T-helper 9 cell (primary cell): Measurements from ENCODE around the gene RASD2.
A peak's percentile ranks its signal among the peaks of the same experiment; 100 is the strongest.

Source experiments
- DNase-seq: peaks from one replicate; pipeline ENCODE4 v3.0.0-alpha.2; 2020

RASD2 gene

DNA sequence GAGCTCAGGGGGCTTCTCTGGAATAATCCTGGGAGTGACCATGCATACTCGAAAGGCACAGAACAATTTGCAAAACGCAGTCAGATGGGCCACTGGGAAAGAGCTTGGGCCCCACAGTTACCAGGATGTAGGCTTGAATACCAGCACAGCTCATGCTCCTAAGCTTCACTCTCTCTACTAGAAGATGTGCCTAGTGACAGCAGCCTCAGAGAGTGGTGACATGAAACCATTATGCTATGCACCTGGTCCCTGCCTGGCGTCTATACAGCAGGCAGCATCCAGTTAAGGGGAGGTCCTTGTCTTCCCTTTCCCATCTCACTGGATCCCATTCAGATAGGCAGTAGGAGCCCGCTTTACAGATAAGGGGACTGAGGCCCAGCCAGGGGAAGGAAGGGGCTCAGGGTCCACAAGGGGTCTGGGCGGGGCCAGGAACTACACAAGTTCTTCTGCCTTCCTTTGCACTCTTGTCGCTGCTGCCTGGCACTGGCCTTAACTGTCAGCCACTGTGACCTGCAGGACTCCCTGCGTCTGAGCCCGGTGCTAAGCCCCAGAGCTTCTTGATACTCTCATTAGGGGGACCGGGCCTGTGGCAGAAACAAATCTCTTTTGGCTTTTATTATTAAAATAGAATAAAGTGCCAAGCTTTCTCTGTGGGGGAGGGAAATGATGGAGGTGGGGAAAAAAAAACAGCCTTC, 21.2 kb upstream of the RASD2 start:
- no peak for DNase-seq

DNA sequence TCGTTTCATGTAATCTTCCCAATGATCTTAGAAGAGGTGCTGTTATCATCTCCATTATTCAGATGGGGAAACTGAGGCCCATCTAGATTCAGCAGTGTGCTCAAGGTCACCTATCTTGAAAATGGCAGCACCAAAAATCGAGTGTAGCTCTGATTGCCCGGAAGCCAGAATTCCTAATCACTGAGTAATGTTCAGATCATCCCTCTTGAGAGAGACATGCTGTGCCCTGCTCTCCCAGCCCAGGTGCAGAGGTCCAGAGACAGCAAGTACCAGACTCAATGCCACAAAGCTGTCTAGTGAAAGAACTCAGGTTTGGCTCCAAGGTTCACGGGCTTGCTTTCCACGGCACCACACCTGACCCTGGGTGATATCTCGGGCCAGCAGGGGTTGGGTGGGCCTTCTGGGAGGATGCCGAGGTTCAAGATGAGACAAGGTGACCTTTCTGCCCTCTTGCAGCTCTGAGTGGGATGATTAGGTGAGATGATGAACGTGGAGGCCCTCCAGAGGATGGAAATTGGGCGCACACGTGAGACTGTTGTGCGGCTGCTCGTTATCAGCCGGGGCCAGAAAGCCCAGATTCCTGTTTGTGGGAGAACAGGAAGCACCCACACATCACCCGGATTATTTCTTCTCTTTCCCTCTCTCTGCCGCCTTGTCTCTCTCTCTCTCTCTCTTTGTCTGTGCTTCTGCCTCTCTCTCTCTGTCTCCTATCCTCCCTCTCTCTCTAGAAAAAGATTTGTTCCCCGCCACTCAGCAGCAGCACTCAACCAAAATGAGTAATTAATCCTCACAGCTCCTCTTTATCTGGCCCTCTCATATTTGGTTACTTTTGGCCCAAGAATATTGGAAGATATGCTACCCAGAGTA, 19.0 kb upstream of the RASD2 start:
- no peak for DNase-seq

DNA sequence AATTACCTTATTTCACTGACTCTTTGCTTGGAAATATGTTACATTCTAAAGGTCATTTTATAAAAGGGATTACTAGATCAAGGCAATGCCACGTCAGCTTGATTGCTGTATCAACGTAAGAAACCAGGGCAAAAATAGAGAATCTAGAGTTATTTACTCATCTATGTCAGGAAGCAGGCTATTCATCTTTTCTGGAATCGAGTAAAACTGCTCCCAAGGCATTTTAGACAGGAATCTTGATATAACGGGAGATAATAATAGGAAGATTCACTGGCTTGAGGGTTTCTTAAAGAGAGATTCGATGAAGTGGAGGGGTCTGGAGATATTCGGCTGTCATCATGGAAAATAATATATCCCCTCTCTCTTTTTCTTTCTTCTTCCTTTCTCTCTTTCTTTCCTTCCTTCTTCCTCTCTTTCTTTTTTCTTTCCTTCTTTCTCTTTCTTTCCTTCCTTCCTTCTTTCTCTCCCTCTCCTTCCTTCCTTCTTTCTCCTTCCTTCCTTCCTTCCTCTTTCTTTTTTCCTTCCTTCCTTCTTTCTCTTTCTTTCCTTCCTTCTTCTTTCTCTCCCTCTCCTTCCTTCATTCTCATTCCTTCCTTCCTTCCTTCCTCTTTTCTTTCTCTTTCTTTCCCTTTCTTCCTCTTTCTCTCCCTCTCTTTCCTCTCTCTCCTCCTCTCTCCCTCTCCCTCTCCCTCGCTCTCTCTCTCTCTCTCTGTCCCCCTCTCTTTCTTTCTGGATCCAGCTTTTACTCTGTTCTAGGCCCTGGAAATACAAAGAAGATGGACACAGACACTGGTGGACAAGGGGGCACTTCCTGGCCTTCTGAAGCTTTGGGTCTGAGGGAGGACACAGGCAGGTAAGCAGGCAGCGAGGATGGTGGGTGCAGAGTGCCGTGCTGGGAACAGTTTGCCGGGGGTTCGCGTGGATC, 18.1 kb upstream of the RASD2 start:
- DNase-seq: no peak

DNA sequence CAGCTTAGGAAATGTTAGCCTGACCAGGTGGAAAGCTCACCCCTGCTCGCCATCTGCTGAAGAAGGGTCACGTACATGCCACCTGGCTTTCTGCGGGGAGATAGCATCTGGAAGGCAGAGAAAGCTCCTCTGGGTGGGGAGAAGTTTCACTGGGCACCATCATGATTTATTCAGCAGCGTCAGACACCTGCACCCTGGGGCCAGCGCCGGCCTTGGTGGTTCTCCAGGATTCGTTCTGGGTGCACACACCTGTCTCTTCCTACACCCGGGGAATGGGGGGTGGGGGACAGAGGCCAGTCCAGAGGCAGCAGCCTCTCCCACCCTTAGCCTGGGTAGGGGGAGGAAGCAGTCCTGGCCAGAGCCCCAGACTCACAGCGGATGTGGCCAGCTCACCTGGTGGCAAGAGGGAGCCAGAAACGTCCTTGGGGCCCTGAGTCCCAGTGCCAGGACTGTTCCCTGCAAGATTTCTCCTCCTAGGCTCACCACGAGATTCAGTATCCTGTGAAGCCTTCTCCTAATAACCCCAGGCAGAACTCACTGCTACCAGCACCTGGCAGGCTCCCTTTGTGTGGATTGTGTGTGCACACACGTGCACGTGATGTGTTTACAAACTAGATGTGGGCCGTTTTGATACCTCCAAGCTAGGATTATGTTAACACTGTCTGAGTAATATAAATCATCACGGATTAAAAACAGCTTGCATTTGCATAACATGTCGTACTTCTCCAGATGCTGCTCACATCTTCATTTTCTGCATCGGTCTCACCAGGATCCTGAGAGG, 17.3 kb upstream of the RASD2 start:
- no peak for DNase-seq

DNA sequence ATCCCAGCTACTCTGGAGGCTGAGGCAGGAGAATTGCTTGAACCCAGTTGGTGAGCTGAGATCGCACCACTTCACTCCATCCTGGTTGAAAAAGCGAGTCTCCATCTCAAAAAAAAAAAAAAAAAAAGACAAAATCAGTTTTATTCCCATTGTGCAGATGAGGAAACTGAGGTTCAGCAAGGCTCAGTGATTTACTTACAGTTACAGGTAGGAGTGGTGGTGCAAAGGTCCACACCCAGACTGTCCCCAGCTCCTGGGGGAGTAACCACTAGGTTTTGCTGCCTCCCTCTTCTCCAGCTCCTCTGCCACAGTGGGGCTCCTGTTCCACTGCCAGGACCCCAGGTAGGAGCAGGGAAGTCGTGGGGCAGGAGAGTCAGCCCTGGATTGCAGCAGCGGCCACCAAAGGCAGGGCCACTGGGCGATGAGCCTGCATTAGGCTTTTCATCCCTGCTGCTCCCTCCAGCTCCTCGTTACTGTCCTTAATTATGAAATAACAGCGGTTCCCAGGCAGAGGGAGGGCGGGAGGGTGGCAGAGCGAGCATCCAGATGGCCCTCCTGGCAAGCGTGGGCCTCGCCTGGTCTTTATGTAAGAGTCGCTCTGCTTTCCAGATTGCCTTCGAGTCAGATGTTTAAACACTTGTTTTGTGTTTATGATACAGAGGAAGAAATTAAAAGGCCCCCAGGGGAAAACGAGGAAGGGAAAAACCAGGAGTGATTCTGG, 15.5 kb upstream of the RASD2 start:
- DNase-seq: no peak

DNA sequence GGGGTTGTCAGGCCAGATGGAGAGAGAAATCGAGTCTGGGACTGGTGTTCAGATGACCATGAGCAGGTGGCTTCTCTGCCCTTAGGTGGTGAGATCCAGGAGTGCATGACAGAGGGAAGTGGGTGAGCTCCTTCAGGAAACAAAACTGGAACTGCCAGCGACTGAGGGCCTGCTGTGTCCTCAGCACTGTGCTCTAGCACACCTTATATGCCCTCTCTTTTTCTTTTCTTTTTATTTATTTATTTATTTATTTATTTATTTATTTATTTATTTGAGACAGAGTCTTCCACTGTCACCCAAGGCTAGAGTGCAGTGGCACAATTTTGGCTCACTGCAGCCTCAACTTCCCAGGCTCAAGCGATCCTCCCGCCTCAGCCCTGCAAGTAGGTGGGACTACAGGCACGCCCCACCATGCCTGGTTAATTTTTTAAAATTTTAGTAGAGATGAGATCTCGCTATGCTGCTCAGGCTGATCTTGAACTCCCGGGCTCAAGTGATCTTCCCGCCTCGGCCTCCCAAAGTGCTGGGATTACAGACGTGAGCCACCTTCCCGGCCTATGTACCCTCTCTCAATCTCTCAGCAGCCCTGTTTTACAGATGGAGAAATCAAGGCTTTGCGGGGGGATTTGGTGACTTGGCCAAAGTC, 14.8 kb upstream of the RASD2 start:
- no peak for DNase-seq

DNA sequence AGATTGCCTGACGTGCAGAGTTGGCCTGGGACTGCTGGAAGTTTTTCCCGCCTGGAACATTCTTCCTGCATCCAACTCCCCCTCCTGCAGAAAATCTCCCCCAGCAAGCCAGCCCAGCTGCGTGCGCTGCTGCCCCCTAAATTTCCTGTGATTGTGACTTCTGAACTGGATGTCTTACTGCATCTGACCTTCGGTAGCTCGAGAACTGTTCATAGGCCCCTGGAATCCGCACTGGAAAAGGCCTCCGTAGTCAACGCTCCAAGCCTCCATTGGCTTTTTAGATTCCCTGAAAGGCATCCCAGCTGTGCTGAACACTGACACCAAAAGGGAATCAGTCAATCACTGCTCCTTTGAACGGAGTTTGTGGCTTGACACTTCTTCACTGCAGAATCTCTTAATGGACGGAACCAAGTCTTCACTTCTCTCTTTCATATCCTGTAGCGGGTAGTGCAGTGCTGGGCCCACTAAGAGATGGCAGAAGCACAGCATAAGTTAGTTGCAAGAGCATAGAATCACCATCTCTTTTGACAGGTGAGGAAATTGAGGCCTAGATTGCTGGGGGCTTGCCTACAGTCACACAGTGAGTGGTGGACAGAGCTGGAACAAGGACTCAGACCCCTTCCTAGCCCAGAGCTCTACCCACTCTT, 14.2 kb upstream of the RASD2 start:
- DNase-seq: no peak

DNA sequence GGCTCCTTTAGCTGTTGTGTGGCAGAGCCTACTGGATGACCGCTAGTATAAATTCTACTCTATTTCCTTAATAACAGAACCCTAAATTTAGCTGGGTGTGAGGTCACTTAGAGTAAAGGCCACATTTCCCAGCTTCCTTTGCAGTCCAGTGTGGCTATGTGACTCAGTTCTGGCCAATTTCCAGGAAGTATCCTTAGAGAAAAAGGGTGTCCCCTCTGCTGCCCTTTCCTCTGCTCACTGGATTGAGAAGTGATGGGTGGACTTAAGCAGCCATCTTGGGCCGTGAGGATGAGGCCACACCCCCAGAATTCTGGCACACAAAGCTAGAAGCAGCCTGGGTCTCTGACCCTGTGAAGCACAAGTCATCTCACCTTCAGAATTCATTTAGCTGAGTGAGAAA, 11.7 kb upstream of the RASD2 start:
- DNase-seq: no peak

DNA sequence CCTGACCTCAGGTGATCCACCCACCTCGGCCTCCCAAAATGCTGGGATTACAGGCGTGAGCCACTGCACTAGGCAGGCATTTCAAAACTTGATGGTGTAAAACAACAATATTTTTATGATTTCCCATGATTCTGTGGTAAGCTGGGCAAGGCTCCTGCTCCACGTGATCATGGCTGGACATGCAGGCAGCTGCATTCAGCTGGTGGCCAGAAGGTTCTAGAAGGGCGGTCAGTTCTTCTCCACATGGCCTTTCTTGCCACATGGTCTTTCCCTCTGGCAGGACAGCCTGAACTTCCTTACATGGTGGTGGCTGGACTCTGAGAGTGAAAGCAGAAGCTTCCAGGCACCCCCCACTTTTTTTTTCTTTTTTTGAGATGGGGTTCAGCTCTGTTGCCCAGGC, 9.9 kb upstream of the RASD2 start:
- no peak for DNase-seq

DNA sequence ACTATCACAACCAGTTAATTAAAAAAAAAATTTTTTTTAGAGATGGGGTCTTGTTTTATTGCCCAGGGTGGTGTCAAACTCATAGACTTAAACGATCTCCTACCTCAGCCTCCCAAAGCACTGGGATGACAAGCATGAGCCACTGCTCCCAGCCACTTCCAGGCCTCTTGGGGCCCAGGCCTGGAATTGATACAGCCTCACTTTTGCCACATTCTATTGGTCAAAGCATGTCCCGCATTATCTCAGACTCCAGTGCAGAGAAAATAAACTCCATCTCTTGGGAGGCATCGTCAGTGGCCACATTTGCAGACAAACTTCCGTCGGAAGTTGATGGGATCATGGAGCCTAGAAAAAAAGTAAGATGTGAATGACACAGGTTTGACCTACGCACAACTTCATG, 9.4 kb upstream of the RASD2 start:
- DNase-seq: no peak

DNA sequence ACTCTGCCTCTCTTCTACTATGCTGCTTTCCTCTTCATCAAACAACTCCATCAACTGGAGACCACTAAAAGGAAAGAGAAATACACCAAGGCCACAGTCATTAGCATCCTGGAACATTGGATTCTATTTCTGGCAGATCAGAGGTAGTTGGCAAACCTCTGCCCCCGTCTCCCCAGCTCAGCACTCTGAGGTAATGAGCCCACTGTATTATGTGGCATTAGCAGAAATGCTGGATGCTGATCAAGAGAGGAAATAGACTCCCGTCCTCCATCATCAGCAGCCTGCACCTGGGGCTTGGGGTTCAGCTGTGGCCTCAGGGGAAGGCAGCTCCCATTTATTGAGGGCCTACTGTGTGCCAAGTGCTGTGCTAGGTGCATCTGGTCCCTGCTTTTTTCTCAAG, 9.0 kb upstream of the RASD2 start:
- no peak for DNase-seq

DNA sequence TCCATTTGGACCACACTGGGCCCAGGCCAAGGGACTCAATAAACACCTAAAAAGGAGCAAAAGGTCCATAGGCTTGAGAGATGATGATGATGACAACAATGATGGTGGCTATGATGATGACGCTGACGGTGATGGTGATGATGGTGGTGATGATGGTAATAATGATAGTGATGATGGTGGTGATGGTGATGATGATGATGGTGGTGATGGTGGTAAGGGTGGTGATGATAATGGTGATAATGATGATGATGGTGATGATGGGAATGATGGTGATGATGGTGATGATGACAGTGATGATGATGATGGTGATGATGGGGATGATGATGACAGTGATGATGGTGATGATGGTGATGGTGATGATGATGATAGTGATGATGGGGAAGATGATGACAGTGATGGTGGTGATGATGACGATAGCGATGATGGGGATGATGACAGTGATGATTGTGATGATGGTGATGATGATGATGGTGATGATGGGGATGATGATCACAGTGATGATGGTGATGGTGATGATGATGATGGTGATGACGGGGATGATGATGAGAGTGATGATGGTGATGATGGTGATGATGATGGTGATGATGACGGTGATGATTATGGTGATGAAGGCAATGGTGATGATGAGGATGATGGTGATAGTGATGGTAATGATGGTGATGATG, 7.1 kb upstream of the RASD2 start:
- DNase-seq: no peak

DNA sequence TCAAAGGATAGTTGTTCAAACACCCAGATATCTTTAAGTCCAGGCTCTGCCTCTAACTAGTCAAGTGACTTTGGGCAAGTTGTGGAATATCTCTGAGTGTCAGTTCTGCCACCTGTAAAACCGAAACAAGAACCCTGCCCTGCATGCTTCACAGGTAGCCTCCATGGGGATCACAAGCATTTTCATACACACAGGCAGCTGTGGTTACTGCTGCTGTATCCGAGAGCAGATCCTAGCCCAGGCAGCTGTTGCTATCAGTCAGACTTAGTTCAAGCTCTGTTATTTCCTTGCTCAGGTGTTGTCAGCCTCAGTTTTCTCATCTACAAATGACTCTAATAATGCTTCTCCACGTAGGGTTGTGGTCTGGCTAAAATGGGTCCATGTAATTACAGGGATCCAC, 6.5 kb upstream of the RASD2 start:
- no peak for DNase-seq

DNA sequence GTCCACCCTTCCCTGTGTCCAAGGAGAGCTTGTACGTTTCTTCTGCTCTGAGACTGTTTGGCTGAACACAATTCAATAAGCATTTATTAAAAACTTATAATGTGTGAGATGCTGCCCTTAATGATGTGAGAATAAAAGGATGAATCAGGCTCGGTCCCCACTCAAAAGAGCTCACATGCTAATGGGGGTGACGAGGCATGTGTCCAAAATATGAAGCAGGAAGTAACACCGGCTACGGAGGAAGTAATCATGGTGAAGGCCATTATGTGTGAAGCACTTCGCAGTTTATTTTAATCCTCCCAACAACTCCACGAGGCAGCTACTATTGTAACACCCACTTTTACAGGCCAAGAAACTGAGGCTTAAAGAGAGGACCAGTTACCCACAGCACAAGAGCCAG, 3.4 kb upstream of the RASD2 start:
- no peak for DNase-seq

DNA sequence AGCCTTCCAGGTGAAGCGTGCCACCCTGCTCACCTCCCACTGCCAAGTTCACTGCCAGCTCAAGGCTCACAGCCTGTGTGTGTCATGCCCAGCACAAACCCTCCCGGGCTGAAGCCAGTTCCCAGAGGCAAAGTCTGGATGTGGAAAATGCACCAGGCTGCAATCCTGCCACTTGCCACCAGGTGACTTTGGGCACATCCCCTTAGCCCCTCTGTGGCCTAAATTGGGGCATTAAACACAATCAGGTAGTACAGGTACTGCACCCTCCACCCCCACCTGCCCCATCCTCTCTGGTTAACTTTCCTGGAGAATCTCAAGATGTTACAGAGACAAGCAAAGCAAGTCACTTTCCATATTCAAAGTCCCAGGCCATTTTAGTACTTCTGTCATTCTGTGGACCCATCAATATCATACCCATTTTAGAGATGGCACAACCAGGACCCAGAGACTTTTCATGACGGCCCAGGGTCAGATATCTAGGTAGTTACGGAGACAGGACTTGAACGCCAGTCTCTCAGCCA, 1.8 kb upstream of the RASD2 start:
- DNase-seq: peak; percentile 13

DNA sequence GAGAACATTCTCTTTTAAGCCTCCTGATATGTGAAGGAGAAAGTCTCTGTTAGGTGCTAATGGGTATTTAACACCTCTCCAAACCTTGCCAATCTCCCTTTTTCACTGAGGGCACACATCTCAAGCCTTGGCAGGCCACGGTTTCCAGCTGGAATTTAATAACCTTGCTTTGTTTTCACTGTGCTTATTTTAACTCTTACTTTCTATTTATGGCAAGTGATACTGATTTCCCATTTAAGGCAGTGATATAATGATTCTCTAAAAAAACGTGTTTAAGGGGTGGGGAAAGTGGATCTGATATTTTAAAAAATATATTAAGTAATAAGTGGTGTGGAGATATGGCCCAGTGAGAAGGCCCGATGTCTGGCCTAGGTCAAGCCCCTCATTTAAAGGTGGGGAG, 1.1 kb upstream of the RASD2 start:
- no peak for DNase-seq

DNA sequence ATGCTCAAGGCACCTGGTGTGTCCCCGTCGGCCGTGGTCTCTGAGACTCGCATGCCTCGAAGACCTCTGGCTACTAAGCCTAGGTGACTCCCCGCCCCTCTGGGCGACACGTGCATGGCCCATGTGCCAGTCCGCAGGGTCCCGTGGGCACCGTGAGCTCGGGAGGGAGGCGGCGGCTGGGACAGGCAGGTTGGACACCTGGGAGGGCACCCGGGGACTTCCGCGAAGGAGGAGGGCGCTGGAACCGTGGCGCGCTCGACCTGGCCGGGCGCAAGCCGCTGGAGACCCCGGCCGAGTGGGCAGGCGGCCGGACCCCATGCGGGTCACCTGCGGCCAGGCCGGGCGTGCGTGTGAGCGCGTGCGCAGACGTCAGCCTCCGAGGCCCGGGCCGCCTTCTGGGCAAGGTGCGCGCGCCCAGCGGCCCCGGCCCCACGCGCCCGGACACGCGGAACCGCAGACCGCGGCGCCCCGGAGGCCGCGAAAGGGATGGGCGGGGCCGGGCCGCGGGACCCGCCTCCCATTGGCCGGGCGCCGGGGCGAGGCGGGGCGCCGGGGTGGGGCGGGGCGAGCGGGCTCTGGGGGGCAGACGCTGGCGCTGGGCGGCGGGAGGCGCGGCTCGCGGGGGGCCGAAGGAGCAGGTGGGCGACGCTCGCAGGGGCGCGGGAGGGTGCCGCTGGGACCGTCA, 579 bp upstream of the RASD2 start:
- DNase-seq: peak; percentile 51

DNA sequence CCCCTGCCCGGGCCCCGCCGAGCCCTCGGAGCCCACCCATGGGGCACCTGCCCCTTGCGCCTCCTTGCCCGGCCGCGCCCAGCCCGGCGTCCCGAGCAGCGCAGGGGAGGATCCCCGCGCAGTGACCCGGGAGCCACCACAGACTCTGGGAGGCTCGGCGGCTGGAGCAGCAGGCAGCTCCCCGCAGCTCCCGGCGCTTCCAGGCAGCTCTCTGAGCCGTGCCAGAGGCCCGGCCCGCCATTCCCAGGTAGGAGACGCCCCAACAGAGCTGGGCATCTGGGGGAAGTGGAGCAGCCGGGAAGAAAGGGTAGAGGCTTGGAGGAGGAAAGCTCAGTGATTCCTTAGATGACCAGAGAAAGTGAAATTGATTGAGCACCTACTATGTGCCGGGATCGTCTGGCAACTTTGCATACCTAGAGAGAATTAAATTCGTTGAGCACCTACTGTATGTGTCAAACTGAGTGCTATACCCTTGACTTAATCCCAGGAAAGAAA, 670 bp downstream of the RASD2 start:
- DNase-seq: no peak
